Measurements from ENCODE around the gene KCNE2. TPM values are rescaled to one million over a fixed set of nuclear protein-coding genes. Genes with fewer than 3 reads are reported as not detected.

The KCNE2 gene
- total RNA-seq, 4 donors from 2014 or later, result not detected

DNA sequence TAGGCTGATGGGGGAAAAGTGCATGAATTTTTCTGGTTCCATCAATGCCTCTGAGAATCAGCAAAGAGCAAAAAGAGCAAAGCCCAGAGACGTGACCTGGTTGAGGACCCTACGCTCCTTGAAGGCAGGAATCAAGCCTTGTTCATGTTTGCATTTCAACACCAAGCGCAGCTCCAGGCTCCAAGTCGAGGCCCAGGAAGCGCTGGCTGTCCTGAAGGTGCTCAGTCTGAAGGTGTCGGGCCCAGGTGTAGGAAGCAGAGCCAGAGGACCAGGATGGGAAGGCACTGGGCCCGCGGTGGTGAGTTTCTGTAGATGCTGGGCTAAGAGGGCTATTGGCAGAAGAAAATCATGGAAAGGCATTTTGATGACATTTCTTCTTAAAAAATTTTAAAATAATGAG, 25.6 kb upstream of the KCNE2 start:
- no peak overlapping the region for H3K4me3 ChIP-seq (ENCODE audit: low read depth, poor library complexity, severe bottlenecking)
- intact Hi-C loops (cut with DNase I; ENCODE audit: low total_unique reads), result no loop called here
- WGBS, 2 donors, result 94 to 98% methylated on average over 8 of the region's 8 CpGs
- peak in 1 of 2 donors; percentile 39 for DNase-seq (ENCODE audit: low spot score in 2 of 2)
- no peak for TF ChIP-seq CTCF (IDR thresholded peaks at IDR 0.05)
- TF ChIP-seq POLR2A (IDR thresholded peaks at IDR 0.05), result no peak

- intact Hi-C loops (cut with DNase I; ENCODE audit: low total_unique reads), result no loop called here
- TF ChIP-seq CTCF (IDR thresholded peaks at IDR 0.05) (no peak), POLR2A (IDR thresholded peaks at IDR 0.05) (no peak)
- WGBS, 2 donors, result 82 to 85% methylated on average over 3 of the region's 3 CpGs
Measured at GRCh38 chr21:34340061-34340460, 23.7 kb upstream of the KCNE2 start.

DNA sequence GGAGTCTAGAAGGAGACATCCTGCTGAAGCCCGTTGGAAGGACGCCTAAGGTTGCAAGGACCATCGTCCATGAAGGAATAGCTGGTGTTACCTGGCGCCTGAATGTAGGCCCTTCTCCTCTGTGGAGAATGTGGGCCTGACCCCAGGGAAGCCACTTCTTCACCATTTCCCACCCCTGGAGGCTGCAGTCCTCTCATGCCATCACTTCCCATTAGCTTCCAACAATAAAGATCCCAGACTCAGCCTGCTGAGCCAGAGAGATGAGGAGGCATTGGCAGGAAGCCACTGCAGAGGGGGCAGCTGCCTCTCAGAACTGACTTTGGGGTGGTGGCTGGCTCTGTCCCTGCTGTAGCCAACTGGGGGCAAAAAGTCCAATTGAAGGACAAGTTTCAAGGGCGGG, 21.3 kb upstream of the KCNE2 start:
- intact Hi-C loops (cut with DNase I; ENCODE audit: low total_unique reads), result no loop called here
- TF ChIP-seq POLR2A (IDR thresholded peaks at IDR 0.05), result no peak
- TF ChIP-seq CTCF (IDR thresholded peaks at IDR 0.05), result no peak
- DNase-seq (ENCODE audit: low spot score in 2 of 2), result peak in 1 of 2 donors; percentile 64
- WGBS, 2 donors, result 88 to 89% methylated on average over 5 of the region's 5 CpGs
- H3K4me3 ChIP-seq (ENCODE audit: low read depth, poor library complexity, severe bottlenecking), result no peak overlapping the region

More at GRCh38 chr21:34340061-34340460, 23.7 kb upstream of the KCNE2 start:
- DNase-seq (ENCODE audit: low spot score in 2 of 2), result peak in 1 of 2 donors; percentile 18
- H3K4me3 ChIP-seq (ENCODE audit: low read depth, poor library complexity, severe bottlenecking), result no peak overlapping the region

DNA sequence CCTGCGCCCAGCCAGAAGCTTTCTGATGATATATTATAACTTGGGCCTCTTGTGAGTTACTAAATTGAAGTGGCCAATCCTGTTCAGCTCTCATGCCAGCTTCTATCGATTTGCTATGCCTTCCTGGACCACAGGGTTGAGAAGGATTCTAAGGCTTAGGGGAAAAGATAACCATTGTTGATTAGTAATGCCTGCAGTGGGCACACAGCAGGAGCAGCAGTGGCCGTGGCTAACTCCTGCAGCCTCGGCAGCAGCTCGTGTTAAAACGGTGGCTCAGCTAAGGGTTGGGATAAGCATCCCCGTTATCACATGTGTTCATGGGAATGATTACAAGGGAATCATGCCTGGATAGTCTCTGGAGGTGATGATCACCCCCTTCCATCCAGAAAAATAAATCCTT, 20.5 kb upstream of the KCNE2 start:
- intact Hi-C loops (cut with DNase I; ENCODE audit: low total_unique reads), result no loop called here
- WGBS, 2 donors, result 74 to 82% methylated on average over 7 of the region's 7 CpGs
- DNase-seq (ENCODE audit: low spot score in 2 of 2), result peak in 1 of 2 donors; percentile 39
- TF ChIP-seq POLR2A (IDR thresholded peaks at IDR 0.05), result no peak
- TF ChIP-seq CTCF (IDR thresholded peaks at IDR 0.05), result no peak
- H3K4me3 ChIP-seq (ENCODE audit: low read depth, poor library complexity, severe bottlenecking), result no peak overlapping the region

DNA sequence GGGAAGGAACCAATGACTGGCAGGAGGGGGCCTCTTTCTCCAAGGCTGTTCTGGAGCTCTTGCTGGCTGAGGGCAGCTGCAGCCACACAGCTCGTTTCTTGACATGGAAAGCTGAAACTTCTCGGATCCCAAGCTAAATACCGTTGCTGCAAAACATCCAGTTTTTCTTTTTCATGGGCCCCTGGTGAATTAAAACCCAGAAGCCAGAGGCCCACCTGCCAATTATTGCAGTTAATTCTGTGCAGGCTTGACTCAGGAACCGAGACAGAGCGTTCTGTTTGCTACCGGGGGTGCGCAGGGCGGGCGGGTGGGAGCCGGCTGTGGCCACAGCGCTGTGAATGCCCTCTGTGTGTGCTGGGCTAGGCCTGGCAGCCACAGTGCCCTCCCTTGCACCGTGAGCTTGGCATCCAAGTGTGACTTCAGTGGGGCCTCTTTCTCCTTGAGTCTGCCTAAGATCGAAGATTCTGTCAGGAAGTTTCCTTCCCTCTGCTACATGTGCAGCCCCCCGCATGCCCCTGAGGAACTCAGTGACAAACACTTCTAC, 19.9 kb upstream of the KCNE2 start:
- intact Hi-C loops (cut with DNase I; ENCODE audit: low total_unique reads), result no loop called here
- WGBS, 2 donors, result 74 to 76% methylated on average over 14 of the region's 14 CpGs
- no peak for DNase-seq (ENCODE audit: low spot score in 2 of 2)
- H3K4me3 ChIP-seq (ENCODE audit: low read depth, poor library complexity, severe bottlenecking), result no peak overlapping the region
- TF ChIP-seq CTCF (IDR thresholded peaks at IDR 0.05), result no peak
- TF ChIP-seq POLR2A (IDR thresholded peaks at IDR 0.05), result no peak

DNA sequence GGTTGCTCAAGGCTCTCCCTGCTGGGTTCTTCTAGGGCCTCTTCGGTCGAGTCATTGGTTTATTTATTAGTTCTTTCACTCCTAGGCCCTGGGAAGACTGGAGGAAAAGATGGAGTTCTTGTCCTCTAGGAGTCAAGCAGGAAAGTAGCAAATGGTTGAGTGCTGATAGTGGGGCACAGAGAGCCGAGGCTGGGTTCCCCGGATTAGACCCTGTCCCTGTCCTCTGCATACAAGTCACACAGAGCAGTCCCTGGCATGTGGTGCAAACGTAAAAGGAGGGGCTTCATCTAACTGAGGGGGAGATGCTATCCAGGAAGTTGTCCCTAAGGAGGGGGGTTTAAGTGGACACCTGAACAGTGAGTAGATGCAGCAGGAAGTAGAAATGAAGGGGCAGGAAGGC, 19.2 kb upstream of the KCNE2 start:
- intact Hi-C loops (cut with DNase I; ENCODE audit: low total_unique reads), result no loop called here
- WGBS, 2 donors, result 87 to 88% methylated on average over 5 of the region's 5 CpGs
- TF ChIP-seq POLR2A (IDR thresholded peaks at IDR 0.05) (no peak), CTCF (IDR thresholded peaks at IDR 0.05) (no peak)
- peak in 1 of 2 donors; percentile 76 for DNase-seq (ENCODE audit: low spot score in 2 of 2)
- no peak overlapping the region for H3K4me3 ChIP-seq (ENCODE audit: low read depth, poor library complexity, severe bottlenecking)

Measured in lower leg skin (tissue), 4 donors.